Activated CD4-positive, alpha-beta T cell treated with anti-CD3 and anti-CD28 coated beads, Interleukin-2, Interleukin-6, amounts not matched to agents 100 ng/mL and 50 ng/mL, durations not matched to agents 16 hours and 8 hours (primary cell): Measurements from ENCODE around the gene SPEF2.

Experiments used
- DNase-seq: peaks from one replicate; pipeline ENCODE4 v3.0.0-alpha.2; 2020

Gene SPEF2

DNA sequence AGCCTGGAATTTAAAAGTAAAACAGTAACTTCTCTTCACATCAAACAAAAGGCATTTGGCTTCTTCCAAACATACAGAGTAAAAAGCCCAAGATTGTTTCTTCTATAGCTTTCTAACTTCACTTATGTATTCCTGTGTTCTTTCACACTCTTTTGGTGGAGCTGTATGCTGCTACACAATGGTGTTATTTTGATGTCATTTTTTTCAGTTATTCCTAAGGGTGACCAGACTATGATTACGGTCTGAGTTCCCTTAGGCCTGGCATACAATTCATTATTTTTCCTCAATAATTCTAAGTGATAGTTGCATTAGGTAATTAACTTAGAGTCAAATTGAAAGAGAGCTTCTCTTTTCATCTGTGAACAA is 172.8 kb downstream of the SPEF2 start:
- DNase-seq: no peak

GRCh38 chr5:35794328-35794619 is 176.6 kb downstream of the SPEF2 start:
- DNase-seq: no peak

GRCh38 chr5:35794684-35795375 is 177.2 kb downstream of the SPEF2 start:
- DNase-seq: peak; percentile 75

- no peak for DNase-seq
These were observed 181.5 kb downstream of the SPEF2 start for GRCh38 chr5:35799181-35799580.

DNA sequence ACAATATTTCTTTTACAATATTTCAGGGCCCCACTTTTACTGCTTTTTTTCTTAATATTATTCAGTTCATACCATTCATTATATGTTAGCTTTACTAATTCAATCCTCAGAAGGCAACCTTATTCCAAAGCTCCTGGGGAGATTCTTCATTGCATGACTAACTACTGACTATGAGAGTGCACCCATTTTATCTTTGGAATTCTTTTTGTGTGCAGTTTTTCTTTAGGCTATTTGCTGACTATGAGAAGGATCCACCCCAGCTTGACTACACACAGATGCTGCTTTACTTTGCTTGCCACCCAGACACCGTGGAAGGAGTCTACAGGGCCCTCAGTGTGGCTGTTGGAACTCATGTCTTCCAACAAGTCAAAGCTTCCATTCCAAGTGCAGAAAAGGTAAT is 182.1 kb downstream of the SPEF2 start:
- no peak for DNase-seq

DNA sequence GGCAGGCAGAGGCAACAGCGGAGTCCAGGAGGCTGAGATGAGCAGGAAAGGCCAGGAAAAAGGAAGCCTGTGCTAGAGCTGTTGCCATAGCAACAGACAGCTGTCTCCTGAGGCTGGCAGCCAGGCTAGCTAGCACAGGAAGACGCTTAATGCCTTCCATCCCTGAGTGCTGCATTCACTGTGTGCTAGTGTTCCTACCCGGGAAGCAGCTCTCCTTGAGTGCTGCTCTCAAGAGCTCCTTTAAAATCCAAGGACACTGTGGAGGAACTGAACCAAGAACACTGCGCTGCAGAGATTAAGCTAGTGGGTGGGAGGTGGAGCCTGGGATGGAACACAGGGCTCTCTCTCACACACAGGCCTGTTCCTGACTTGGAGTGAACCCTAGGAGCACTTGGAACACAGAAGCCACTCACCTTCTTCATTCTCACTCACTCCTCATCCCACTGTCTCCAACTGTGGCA is 185.6 kb downstream of the SPEF2 start:
- no peak for DNase-seq

GRCh38 chr5:35804201-35804653 is 186.6 kb downstream of the SPEF2 start:
- DNase-seq: no peak

GRCh38 chr5:35804841-35805240 is 187.2 kb downstream of the SPEF2 start:
- DNase-seq: no peak

GRCh38 chr5:35810601-35811000 is 192.9 kb downstream of the SPEF2 start:
- peak; percentile 41 for DNase-seq

DNA sequence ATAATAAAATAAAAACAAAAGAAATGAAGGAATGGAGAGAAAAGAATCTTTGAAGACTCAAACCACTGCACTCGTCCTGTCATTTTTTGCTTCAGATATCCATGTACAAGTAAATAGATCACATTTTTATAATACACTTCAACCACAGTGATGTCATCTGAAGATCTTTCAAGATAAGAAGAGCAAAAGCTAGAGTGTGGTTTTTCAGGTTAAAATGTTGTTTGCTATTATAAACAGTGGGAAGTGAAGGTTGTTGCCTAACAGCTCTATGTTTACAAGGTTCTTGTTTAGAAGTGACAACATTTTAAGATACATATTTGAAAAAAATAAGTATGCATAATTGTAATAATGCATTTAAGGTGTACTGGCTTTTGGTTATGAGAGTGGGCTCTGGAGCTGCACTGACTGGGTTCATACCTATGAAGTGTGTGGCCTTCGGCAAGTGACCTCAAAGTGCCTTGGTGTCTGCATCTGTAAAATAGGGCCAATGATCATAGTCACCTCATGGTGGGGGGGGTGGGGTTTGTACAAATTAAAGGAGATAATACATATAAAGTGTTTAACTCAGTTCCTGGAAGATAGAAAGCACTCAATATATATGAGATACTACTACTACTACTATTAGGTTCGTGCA is 193.6 kb downstream of the SPEF2 start:
- DNase-seq: peak; percentile 87

DNA sequence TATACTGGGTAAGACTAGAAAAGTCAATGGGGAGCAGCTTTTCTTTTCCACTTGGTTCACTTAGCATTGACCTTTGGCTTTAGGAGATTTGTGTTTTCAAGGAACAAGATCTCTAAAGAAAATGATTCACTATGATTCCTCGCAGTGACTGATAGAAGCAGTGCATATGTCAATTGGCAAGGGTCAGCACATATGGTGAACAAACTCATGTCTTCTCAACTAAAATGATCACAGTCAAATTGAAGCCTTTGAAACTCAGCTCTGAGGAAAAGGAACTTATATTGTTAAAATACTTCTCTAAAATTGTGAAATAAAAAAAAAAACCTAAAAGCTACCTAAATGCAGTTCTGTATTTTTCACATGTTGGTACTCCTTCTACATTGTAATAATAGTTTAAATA is 195.9 kb downstream of the SPEF2 start:
- DNase-seq: no peak

GRCh38 chr5:35815089-35815936 is 197.7 kb downstream of the SPEF2 start:
- DNase-seq: peak; percentile 74

DNA sequence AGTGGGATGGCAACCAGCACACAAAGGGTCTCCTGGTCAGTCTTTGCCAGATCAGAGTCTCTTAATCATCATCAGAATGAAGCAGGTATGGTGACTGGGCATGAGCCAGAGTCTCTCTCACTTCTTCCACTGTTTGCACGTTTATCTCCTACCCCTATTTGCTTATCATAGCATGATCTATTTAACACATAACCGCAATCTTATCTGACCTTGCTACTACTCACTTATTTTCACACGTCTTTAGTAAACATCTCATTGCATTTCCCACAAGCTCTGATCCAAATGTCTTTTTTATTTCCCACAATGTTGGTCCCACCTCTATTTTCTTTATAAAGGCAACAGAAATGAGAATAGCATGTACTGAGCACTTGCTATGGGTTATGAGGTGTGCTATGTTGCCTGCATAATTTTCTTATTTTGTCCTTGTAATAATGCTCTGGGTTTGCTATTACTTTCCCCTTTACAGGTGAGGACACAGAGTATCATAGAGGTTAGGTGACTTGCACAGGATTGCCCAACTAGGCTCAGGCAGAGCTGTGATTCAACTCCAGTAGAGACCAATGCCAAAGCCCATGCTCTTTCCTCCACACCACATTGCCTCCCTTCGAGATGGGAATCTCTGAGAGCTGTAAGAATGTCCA is 199.3 kb downstream of the SPEF2 start:
- peak; percentile 53 for DNase-seq

GRCh38 chr5:35819026-35819425 is 201.4 kb downstream of the SPEF2 start:
- no peak for DNase-seq

GRCh38 chr5:35819668-35820067 is 202.0 kb downstream of the SPEF2 start:
- DNase-seq: no peak

DNA sequence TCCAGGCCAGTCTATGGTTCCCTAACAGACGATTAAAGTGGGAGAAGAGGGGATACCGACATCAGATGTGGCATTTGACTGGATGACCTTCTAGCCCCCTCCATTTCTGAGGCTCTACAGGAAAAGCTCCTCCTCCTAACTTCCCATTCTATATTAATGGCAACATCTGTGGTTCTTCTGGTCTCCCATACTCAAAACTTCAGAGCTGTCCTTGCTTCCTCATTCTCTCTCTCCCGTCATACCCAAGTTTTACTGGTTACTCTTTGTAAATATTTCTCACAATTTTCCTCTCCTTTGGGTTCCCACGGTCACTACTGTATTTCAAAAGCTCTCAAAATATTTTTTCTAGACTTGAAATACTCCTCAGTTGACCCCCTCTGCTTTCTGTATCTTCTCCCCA is 203.1 kb downstream of the SPEF2 start:
- DNase-seq: no peak

GRCh38 chr5:35821513-35821912 is 203.8 kb downstream of the SPEF2 start:
- DNase-seq: peak; percentile 84

DNA sequence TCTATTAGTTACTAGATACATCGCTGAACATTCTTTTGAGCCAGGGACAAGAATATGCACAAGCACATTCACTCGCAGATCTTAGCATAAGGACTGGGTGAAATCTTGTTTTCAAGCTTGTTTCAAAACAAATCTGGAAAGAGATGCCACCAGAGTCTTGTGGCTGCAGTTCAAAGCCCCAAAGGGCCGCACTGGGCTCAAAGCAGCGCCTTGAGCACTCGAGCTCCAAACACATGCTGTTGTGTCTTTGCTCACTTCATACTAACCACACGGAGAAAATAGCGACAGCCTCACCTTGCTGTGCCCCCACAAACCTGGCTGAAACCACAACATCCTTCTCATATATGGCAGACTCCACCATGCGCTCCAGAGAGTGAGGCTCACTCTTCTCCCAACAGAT is 204.8 kb downstream of the SPEF2 start:
- peak; percentile 73 for DNase-seq

DNA sequence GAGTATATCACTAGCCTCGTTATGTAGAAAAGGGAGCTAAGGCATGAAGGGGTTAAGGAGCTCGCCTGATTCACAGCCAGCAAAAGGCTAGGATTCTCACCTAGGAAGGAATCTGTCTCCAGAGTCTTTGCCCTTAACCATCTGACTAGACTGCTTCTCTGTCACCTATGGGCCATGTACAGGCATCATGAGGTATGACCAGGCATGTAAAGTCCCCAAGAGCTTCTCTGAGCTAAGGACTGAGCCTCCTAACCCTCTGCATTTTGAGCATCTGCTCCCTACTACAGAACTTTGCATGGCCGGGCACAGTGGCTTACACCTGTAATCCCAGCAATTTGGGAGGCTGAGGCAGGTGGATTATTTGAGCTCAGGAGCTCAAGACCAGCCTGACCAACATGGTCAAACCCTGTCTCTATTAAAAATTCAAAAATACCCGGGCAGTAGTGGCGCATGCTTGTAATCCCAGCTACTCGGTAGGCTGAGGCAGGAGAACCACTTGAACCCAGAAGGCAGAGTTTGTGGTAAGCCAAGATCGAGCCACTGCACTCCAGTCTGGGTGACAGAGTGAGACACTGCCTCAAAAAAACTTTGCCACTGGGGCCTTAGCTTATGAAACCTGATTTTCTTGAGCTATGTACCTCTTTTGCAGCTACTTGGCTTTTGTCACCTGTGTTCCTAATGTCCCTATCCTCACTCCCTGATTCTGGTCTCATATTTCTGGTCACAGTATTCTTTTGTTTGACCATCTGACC is 205.9 kb downstream of the SPEF2 start:
- peak; percentile 46 for DNase-seq

DNA sequence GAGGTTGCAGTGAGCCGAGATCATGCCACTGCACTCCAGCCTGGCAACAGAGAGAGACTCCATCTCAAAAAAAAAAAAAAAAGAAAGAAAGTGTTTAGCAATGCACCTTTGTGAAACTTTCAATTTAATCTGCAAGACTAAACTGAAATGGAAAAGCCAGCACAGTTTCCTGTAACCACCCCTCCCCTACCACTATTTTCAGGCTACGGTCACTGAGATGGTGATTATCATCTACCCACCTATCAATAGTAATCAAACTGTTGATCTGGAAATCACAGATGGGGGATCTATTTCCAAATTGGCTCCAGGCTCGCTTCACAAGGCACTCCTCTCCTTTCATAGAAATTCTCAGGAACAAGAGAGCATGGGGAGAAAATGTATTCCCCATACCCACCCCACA is 208.4 kb downstream of the SPEF2 start:
- DNase-seq: peak; percentile 71

DNA sequence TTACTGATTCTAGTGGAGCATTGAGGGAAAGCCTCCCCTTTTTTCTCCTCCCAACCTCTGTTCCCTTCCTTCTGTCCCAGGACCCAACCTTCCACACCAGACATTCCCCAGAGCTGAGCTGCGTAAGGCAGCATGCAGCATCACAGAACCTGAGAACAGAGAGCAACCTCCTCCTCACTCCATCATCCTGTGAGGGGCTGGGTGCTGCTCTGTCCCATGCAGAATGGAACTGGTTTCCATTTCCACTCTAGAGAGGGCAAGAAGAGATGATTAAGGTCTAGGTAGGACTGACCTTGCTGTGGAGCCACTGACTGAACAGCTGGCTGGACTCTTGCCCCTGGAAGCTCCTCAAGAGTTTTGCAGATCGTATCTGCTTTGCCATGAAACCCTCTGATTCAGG is 208.9 kb downstream of the SPEF2 start:
- peak; percentile 59 for DNase-seq

GRCh38 chr5:35828082-35828598 is 210.5 kb downstream of the SPEF2 start:
- DNase-seq: peak; percentile 52
